Stimulated activated naive CD4-positive, alpha-beta T cell (primary cell): ENCODE measurements around the gene GPC6.

Experiments
- DNase-seq, 6 experiments: peaks; one replicate each; lab custom pipeline; 2025; lab: John Stamatoyannopoulos, UW

GPC6 gene

DNA sequence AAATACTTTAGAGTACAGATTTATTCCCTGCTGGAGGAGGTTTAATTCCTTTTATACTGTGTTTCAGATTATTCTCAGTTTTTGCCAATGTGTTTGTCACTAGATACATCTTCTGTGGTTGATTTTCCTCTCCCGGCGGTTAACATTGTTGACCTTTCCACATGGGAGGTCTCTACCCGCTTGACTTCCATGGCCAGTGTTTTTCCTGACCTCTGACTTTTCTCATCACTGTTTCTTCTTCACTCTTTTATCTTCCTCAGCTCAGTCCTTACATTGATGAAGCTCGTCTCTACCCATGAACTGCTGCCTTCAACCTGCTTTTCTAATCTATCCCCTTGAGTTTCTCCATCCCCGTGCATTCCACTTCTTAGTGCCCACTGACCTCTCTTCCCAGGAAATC lies 517.4 kb downstream of the GPC6 start:
- no peak for DNase-seq

DNA sequence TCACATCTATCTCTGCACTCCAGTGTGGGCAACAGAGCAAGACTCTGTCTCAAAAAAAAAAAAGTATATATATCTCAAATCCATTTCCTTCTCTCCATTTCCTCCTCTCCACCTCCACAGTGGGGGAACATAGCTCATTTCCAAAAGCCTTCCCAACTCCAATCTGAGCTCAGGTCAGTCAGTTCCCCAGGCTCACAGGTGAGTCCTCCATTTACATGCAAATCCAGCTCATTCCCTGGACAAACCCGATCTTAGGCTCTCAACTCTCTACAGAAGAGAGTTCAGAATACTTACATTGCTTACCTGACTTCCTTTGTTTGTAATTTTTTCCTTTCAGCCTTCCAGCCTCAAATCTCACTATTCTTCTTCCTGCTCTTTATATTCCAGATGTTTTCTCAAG lies 518.3 kb downstream of the GPC6 start:
- no peak for DNase-seq

DNA sequence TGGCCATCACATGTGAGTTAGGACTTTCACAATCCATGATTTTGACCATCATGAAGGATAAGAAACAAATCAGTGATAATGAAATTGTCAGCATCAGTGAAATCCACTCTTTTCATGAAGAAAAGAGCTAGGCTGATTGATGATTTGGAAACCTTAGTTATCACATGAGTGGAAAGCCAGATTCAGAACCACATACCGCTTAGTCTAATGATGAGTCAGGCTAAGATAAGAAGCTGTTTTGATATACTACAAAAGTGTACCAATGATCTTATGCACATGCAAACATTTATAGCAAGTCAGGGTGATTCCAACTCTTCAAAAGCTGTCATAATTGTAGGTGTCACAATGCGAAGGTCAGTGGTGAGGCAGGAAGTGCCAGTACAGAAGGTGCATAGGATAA lies 519.3 kb downstream of the GPC6 start:
- no peak for DNase-seq

DNA sequence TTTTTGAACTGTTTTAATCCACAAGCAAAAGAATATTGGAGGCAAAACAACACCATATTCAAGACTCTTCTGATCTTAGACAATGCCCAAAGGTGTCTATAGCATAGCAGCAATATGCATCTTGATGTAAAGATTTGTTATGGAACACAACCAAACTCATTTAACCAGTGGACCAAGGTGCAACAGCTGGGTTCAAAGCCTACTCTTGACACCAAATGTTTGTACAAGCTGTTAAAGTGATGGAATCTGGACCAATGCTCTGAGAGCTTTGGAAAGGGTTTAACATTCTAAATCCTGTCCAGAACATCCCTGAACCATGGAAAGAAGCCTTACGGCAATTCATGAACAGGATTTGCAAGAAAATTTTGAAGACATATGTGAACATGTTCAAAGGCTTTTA lies 520.0 kb downstream of the GPC6 start:
- DNase-seq: no peak

DNA sequence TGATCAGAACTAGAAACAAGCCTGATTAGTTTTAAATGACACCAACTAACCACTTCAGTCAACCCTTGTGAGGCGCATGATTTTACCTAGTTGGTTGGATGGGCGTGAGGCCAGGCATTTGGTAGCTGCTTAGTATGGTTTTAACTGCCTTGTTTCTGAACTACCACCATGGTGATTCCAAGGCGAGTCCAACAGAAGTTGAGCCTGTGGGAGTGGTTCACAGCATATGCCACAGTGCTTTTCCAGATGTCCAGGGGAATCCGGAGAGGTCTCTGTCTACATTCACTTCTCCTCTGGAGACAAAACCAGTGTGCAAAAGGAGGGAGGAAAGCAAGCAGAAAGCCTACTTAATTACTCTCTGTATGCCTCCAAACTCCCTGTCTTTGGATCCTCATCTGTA lies 524.1 kb downstream of the GPC6 start:
- no peak for DNase-seq

DNA sequence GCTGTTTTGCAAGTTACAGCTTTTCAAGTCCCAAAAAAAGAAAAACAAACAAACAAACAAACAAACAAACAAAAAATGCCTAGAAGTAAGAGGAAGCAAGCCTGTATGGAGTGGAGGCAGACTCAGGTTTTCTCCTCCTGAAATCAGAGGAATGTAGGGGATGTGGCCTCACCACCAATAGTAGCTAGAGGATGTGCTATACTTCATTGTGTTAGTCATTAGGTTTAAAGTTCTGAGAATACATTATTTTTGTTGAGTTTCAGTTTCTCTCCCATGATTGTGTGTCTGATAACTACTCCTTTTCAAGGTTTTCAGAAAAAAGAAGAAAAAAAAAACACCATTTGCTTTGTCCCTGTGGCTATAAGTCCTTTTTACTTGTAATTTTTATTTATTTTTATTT lies 524.5 kb downstream of the GPC6 start:
- no peak for DNase-seq

DNA sequence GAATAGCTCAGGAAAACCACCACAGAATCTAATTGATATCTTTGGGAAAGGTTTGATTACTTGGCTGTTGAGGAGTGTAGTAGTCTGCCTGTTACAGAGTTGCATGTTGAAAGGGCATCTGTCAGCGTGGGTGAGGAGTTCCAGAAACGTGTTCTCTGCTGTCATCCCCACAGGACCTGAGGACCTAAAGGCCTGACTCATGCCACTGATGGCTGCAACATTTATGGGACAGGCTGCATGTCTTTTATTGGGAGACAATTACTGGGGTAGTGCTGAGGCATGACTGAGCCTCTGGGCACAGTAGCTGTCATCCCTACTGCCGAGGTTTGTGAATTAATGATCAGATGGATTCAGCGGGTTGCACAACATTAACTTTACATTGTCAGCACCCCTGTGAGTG lies 525.9 kb downstream of the GPC6 start:
- DNase-seq: no peak

DNA sequence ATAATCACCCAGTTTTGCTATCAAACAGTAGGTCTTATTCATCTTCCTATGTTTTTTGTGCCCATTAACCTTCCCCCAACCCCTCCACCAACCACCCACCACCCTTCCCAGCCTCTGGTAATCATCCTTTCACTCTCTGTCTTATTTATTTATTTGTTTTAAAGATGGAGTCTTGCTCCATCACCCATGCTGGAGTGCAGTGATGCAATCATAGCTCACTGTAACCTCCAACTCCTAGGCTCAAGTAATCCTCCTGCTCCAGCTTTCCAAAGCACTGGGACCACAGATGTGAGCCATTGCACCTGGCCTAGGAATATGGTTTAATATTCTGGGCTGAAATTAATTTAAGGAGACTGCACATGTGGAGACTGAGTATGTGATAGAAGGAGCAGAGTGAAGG lies 527.0 kb downstream of the GPC6 start:
- DNase-seq: no peak

DNA sequence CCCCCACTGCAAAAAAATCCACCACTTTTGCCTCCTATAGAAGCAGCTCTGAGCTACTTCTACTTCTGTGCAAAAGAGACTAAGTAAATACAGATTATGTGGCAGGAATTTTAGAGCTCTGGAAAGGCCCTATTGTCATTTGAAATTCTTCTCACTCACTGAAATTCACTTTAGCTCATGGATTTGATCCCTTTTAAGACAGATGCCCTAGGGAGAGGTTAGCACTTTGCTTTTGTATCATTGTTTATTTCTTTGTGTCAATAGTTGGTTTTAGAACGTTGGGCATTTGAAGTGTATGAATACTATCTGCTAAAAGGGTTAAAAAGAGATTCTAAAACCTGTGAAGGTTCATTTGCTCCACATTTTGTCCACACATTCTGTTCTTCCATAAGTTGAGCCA lies 528.7 kb downstream of the GPC6 start:
- DNase-seq: no peak

DNA sequence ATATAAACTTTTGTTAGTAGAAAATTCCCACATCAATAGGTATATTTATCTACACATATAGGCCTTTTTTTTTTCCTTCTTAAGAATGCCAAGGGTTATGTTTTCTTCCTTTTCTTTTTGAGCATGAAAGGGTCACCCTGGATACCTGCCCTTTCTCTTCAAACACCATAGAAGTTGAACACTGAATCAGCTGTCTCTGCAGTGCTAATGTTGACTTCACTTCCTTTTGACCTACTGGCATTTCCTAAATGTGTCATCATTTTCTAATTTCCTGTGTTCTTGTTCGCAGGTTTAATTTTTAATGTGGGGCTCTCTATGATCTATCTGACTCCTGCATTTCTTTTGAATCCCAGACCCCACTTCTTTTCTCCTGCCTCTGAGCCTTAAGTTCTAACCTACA lies 532.0 kb downstream of the GPC6 start:
- DNase-seq: no peak

DNA sequence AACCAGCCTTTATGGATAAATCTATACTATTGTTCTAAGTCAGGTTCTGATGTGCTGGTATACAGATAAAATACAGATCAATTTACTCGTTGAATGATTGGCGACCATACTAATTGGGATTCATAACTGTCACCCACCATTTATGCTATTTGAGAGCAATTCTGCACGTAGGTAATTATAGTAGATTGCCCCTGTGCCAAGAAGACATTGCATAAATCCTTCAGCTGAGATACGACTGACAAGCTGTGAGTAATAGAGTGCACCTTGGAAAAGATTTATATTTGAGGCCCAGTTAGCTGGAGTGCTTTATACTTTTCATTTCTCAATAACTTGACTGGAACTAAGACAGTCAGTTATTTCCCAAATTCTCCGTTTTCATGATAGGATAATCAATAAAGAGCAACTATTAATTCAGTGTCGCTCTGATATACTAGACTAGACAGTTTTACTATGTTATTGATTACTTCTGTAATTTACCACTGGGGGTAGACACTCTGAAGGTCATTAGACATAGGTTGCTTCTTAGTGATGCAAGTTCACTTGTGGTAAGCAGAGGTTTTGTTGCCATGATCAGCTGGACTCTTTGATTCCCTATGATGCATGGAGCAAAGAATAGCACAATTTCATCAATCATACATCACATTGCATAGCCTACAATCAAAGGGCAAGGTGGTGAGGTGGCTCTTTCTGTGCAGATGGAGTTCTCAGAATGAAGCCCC lies 536.3 kb downstream of the GPC6 start:
- DNase-seq: no peak

DNA sequence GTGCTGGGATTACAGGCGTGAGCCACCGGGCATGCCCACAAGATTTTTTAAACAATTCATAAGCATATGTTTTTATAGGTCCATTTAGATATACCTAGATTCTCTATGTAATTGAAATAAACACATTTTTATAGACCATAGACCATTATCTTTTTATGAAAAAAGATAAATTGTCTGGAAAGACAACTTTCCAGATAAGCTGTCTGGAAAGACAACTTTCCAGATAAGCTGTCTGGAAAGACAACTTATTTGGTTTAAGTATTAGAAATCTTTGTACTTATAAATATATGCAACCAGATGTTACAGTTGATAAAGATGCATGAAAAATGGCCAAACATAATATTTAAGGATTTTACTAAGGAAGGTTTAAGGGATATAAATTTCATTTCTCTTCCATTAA lies 538.5 kb downstream of the GPC6 start:
- DNase-seq: no peak

DNA sequence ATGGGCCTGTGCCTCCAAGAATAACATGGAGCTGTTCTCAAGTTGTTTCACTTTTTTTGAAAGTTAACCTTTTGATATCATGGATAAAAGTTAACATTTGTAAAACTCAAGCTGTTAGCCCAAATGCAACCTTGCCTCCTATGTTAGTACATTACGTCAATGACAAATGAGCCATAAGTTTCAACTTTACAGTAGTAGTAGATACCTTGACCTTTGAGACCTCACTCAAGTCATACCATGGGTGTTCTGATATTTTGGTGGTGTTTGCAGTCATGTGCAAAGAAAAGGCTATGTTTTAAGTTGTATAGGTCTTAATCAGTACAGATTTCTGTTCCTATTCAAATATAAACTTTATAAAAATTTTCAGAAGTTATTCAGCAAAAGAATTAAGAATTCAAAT lies 539.2 kb downstream of the GPC6 start:
- DNase-seq: no peak

DNA sequence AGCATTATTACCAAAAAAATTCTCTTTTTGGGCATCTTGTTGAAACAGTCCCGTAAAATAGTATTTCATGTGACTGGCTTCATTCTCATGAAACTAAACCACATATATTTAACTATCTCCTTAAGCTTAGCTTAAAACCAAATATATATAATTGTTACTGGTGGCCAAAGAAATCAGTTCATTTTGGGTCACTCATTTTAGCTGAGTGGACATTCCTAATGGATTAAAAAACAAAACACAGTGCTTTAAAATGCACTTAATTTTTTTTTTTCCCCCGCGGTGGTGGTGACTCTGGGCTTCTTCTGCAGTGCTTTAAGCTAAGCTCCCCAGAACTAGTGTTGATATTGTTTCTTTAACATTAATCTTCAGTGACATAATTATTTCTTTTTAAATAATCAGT lies 540.1 kb downstream of the GPC6 start:
- DNase-seq: no peak

DNA sequence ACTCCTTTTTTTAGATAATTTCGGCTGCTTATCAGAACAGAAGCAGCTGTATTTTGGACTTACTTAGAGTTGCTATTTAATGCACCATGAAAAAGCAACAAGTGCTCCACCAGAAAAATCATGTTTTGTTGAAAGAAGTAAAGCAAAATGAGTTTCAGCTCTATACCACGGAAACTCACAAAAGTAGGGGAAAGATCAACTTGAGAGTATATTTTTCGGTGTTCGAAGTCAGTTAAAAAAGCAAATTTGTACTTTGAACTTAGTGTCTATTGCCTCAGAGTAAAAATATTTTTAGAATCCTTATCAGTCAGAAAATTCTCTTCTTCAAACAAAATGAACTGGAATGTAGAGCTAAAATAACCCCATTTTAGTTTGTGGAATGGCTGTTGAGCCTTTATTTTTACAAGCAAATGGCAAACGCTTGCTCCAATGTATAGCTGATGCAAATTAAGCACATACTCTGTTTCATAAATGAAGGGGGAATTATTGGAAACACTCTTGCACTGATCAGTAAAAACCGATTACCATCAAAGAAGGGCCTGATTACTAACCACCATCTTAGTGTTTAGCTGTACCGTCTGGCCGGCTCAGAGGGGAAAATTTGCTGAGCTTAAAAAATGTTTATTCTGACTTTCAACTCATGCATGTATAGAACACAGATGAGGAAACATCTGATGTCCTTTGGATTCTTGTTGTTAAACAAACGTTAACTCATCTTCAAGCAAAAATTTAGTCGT lies 540.7 kb downstream of the GPC6 start:
- no peak for DNase-seq

DNA sequence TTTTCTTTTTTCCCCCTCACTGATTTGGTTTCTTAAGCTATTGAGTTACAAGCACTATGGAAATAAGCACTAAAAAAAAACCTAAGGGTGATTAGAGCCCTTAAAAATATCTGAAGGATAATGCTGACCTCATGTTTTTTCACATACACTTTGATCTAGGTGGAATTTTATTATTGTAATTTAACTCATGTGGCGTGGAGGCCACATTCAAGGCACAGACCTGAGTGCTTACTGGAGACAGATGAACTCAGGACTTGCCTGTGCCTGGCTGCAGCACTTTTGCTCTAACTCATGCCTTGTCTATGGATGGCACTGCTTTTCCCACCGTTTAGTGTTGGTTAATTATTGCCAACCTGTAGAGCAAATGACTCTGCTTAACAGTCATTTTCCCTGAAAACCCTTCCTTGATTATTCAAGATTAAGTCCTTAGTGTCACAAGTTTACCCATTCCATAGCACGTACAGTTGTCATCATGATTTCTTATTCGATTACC lies 541.4 kb downstream of the GPC6 start:
- DNase-seq: no peak

DNA sequence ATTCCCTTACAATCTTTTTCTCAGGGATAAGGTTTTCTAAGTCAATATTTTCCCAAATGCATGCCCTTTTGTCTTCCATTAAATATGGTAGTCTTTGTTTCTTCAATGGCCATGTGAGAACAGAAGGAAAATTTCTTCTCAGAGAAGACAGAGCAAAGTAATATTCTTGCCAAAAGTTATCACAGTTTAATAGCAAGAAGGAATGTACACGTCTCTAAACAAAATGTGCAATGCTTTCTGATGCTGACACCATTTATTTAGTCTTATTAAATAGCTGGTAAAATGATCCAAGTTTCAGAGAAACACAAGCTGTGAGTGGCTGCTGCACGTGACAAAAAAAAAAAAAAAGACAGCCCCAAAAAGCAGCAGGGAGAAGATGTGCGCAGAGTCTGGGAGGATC lies 542.5 kb downstream of the GPC6 start:
- DNase-seq: no peak

DNA sequence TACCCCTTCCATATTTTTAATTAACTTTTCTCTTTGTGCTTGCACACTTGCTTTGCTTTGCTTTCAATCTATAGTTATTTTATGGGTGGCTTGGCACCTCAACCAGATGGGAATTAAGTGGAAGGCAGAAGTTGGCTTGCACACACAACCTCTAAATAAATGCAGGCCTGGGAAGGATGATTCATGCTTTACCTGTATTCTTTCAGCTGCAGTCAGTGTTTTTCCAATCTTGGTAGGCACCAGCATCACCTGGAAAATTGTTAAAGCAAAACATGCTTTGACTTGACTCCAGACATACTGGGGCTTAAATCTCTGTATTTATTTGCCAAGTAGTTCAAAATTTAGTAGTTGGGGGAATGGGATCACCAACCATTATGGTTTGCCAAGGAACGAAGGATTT lies 543.0 kb downstream of the GPC6 start:
- no peak for DNase-seq

DNA sequence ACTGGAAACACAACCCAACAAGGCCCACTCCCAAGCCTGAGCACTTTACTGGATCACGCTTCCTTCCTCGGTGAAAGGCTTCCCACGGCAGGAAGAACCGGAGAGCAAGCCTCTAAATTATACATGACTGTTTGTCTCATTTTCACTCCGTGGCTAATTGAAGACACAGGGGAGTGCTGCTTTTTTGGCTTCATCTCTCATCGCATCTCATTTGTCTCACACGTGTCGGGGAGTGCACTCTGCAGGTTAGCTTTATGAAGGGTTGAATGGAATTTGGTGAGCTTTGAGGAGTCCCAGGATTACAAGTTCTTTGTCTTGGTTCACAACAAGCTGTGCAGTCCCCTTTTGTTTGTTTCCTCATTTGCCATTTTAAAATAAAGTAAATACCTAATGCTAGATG lies 544.6 kb downstream of the GPC6 start:
- no peak for DNase-seq

DNA sequence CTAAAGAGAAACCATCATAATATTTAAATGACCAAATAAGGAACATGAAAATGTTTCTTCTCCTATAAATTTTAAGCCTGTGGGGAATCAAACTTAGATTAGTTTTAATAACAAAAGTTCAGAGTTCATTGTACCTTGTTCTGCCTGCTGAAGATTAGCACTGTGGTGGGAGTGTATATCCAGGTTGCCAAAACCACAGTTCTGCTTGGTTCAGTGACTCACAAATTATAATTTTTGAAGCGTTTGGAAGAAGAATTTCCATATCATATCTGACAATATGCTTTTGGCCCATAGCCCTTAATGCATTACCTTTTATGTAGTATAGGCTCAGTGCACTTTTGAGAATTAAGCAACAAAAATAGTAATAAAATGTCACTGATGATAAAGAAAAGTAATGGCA lies 545.2 kb downstream of the GPC6 start:
- DNase-seq: no peak

DNA sequence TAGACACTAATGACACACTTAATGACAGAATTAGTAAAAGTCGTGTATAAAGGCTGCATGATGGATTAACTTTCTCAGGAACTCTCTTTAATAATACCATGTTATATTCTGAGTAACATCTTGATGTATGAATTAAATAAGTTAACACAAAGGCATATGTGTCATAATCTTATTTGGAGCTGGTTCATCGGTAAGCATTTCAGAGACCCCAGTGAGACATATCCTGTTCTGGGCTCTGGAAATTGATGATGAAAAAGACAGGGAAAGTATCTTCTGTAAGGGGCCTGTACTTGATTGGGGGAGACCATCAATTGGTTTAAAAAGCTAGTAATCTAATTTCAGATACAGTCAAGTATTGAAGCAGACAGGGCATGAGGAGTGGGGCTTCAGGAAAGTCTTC lies 547.9 kb downstream of the GPC6 start:
- no peak for DNase-seq

DNA sequence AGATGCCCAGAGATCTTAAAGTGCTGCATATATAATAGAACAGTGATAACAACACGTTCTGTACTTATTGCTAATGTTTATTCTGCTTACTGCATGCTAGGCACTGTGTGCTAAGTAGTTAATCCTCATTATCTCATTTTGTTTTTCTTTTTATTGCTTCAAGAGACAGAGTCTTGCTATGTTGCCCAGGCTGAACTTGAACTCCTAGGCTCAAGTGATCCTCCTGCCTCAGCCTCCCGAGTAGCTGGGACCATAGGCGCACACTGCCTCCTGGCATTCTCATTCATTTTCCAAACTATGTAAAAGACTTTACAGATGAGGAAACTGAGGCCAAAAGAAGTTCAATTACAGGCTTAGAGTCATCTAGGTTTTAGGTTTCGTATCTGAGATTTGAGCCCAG lies 548.4 kb downstream of the GPC6 start:
- DNase-seq: no peak

DNA sequence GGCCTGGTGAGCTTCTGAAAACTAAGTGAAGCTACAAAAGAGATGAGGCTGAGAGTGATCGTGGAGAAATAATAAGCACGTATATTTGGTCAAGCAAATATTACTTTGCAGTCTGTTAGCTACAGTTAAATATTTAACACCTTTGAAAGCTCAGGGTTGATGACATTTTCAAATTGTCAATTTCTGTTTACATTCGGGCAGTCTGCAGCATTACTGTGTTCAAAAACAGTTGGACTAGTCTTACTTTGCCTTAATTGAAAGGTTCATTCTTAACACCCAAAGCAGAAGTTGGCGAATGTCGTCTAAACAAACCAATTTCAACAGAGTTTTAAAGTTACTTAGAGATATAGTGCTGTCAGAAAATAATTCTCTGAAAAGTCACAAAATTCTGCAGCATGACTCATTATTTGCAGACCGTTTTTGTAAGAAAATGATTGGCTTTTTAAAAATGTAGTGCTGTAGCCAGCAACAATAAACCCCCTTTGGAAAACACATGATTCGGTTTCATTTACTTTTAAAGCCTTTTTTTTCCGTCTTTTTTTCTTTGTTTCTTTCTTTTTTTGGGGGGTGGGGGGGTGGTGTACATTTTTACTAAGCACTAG lies 549.0 kb downstream of the GPC6 start:
- DNase-seq: no peak
